GM23248 (cell line): Measurements from ENCODE around the gene CACHD1.

Experiments
- EZH2 ChIP-seq: fragments of 200-600 bp; sonication (generic); IDR thresholded peaks from 2 replicates; pipeline ENCODE4 v1.6.1; 2018; ENCODE audit warnings: antibody characterized with exemption, mild to moderate bottlenecking; ENCODE audit not compliant: insufficient read depth, poor library complexity, severe bottlenecking
- EZH2phosphoT487 ChIP-seq: fragments of 200-600 bp; sonication (generic); IDR thresholded peaks from 2 replicates; pipeline ENCODE4 v1.6.1; 2018; ENCODE audit warnings: antibody characterized with exemption, moderate library complexity, mild to moderate bottlenecking, low read depth; ENCODE audit not compliant: insufficient read depth

DNA sequence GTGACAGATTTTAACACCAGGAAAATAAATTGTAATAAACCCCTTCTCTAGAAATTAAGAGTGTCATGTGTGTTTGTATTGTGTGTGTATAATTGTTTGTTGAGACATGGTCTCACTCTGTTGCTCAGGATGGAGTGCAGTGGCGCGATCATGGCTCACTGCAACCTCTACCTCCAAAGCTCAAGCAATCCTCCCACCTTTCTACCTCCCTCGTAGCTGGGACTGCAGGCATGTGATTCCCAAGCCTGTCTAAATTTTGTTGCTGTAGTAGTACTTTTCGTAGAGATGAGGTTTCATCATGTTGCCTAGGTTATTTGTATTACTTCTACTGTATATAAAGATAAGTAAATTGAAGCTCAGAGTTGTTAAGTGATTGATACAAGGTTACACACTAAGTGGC lies 206.5 kb downstream of the CACHD1 start:
- TF ChIP-seq EZH2 (no peak), EZH2phosphoT487 (no peak)
